Mononuclear cell (primary cell): Measurements from ENCODE around the gene SUPV3L1. TPM values are rescaled to one million over a fixed set of nuclear protein-coding genes. Genes with fewer than 3 reads are reported as not detected.

Experiments used
- H3K27me3 ChIP-seq: 2 replicates; pipeline ENCODE4 v1.6.0; 2011; ENCODE audit warnings: low read length, control low read depth; ENCODE audit not compliant: insufficient read depth
- H3K4me1 ChIP-seq: 2 replicates; pipeline ENCODE4 v1.5.1; 2011; ENCODE audit warnings: mild to moderate bottlenecking, low read length, control low read depth; ENCODE audit not compliant: insufficient read depth
- H3K4me3 ChIP-seq: 2 replicates; pipeline ENCODE4 v1.5.1; 2011; ENCODE audit warnings: mild to moderate bottlenecking, low read length, moderate library complexity
- H3K9me3 ChIP-seq: 2 replicates; pipeline ENCODE4 v1.5.1; 2011; ENCODE audit warnings: low read depth, mild to moderate bottlenecking, control low read depth, low read length
- total RNA-seq: library from RNA; depleted of rRNA; stranded (reverse); fragments of >200 nt; gene quantifications from one replicate; pipeline ENCODE4 v1.2.3, GENCODE V29; 2012

The SUPV3L1 gene
- total RNA-seq, 1 donor, result 35.1 TPM

GRCh38 chr10:69215405-69216171 lies 35.6 kb downstream of the SUPV3L1 start:
- no peaks in the 10 kb centered on the region for H3K9me3 ChIP-seq
- H3K4me3 ChIP-seq, result no peak overlapping the region
- H3K4me1 ChIP-seq, result peaks cover 27% of the 10 kb centered on the region
- no peaks in the 10 kb centered on the region for H3K27me3 ChIP-seq

- no peaks in the 10 kb centered on the region for H3K9me3 ChIP-seq
- no peaks in the 10 kb centered on the region for H3K27me3 ChIP-seq
- H3K4me3 ChIP-seq, result no peak overlapping the region
- peaks cover 32% of the 10 kb centered on the region for H3K4me1 ChIP-seq
Observed at GRCh38 chr10:69216577-69217118, 36.6 kb downstream of the SUPV3L1 start.

- Histone ChIP-seq H3K4me1 (peaks cover 38% of the 10 kb centered on the region), H3K4me3 (no peak overlapping the region), H3K9me3 (no peaks in the 10 kb centered on the region), H3K27me3 (no peaks in the 10 kb centered on the region)
Observed at GRCh38 chr10:69217119-69217754, 37.2 kb downstream of the SUPV3L1 start.

- Histone ChIP-seq H3K9me3 (no peaks in the 10 kb centered on the region), H3K4me1 (peaks cover 44% of the 10 kb centered on the region), H3K4me3 (no peak overlapping the region), H3K27me3 (no peaks in the 10 kb centered on the region)
Observed at GRCh38 chr10:69218831-69219230, 38.8 kb downstream of the SUPV3L1 start.

GRCh38 chr10:69220041-69220451 lies 40.0 kb downstream of the SUPV3L1 start, which contains the start of gene HKDC1:
Gene HKDC1 (plus strand): TSS chr10:69220332. CDS start chr10:69220436, 104 bp downstream.
- H3K4me3 ChIP-seq, result no peak within 1 kb of the TSS
- peaks cover 39% of the 10 kb centered on the region for H3K4me1 ChIP-seq
- H3K27me3 ChIP-seq, result no peaks in the 10 kb centered on the region
- H3K9me3 ChIP-seq, result no peaks in the 10 kb centered on the region

GRCh38 chr10:69220507-69220906 lies 40.5 kb downstream of the SUPV3L1 start:
- Histone ChIP-seq H3K9me3 (no peaks in the 10 kb centered on the region), H3K4me3 (no peak overlapping the region), H3K4me1 (peaks cover 39% of the 10 kb centered on the region), H3K27me3 (no peaks in the 10 kb centered on the region)

- H3K4me1 ChIP-seq, result peaks cover 37% of the 10 kb centered on the region
- H3K4me3 ChIP-seq, result no peak overlapping the region
- H3K27me3 ChIP-seq, result no peaks in the 10 kb centered on the region
- H3K9me3 ChIP-seq, result no peaks in the 10 kb centered on the region
Observed at GRCh38 chr10:69222157-69223027, 42.4 kb downstream of the SUPV3L1 start.

- H3K27me3 ChIP-seq, result no peaks in the 10 kb centered on the region
- H3K4me1 ChIP-seq, result peaks cover 43% of the 10 kb centered on the region
- no peak overlapping the region for H3K4me3 ChIP-seq
- H3K9me3 ChIP-seq, result no peaks in the 10 kb centered on the region
Observed at GRCh38 chr10:69223028-69223342, 43.0 kb downstream of the SUPV3L1 start.

GRCh38 chr10:69224862-69225657 lies 45.0 kb downstream of the SUPV3L1 start:
- Histone ChIP-seq H3K4me3 (no peak overlapping the region), H3K9me3 (no peaks in the 10 kb centered on the region), H3K27me3 (no peaks in the 10 kb centered on the region), H3K4me1 (peaks cover 63% of the 10 kb centered on the region)

- Histone ChIP-seq H3K9me3 (no peaks in the 10 kb centered on the region), H3K4me1 (peaks cover 63% of the 10 kb centered on the region), H3K4me3 (no peak overlapping the region), H3K27me3 (no peaks in the 10 kb centered on the region)
Observed at GRCh38 chr10:69225681-69226080, 45.6 kb downstream of the SUPV3L1 start.

GRCh38 chr10:69226919-69227450 lies 47.0 kb downstream of the SUPV3L1 start:
- Histone ChIP-seq H3K4me3 (no peak overlapping the region), H3K27me3 (no peaks in the 10 kb centered on the region), H3K9me3 (no peaks in the 10 kb centered on the region), H3K4me1 (peaks cover 55% of the 10 kb centered on the region)

GRCh38 chr10:69228151-69228550 lies 48.1 kb downstream of the SUPV3L1 start:
- no peaks in the 10 kb centered on the region for H3K27me3 ChIP-seq
- H3K4me1 ChIP-seq, result peaks cover 43% of the 10 kb centered on the region
- no peaks in the 10 kb centered on the region for H3K9me3 ChIP-seq
- no peak overlapping the region for H3K4me3 ChIP-seq

GRCh38 chr10:69229616-69229916 lies 49.5 kb downstream of the SUPV3L1 start:
- peaks cover 40% of the 10 kb centered on the region for H3K4me1 ChIP-seq
- H3K27me3 ChIP-seq, result no peaks in the 10 kb centered on the region
- peak overlapping the region; percentile 18 for H3K4me3 ChIP-seq
- H3K9me3 ChIP-seq, result no peaks in the 10 kb centered on the region

GRCh38 chr10:69230128-69230527 lies 50.1 kb downstream of the SUPV3L1 start:
- H3K27me3 ChIP-seq, result no peaks in the 10 kb centered on the region
- H3K4me3 ChIP-seq, result no peak overlapping the region
- H3K9me3 ChIP-seq, result no peaks in the 10 kb centered on the region
- H3K4me1 ChIP-seq, result peaks cover 35% of the 10 kb centered on the region
